ENCODE measurements around the gene SAP30BP.

Gene SAP30BP

DNA sequence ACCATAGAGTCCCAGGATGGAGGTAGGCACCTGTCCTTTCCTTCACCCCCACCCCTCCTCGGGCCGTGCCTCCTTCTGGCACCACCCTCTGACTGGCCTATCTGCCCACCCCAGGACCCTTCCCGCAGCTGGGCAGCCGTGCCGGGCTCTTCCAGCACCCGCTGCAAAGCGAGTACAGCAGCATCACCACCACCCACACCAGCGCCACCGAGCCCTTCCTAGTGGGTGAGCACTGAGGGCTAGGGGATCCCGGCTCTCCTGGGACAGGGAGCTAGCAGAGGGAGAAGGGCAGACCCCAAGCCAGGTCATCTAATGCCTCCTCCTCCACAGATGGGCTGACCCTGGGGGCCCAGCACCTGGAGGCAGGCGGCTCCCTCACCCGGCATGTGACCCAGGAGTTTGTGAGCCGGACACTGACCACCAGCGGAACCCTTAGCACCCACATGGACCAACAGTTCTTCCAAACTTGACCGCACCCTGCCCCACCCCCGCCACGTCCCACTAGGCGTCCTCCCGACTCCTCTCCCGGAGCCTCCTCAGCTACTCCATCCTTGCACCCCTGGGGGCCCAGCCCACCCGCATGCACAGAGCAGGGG is 90.0 kb downstream of the SAP30BP start:
- H3K9me3 ChIP-seq (ENCODE audit: control extremely low read depth in 1 of 5, control insufficient read depth in 4 of 5, insufficient read depth in 2 of 5, low read depth in 1 of 5, low read length in 4 of 5): no peaks in the 10 kb centered on the region
- 87% methylated on average over 12 of the region's 21 CpGs for WGBS (ENCODE audit: insufficient coverage)
- ChIA-PET CTCF (interaction anchor here (0.7 to 1.1 kb wide), 3 partner anchors 9 to 124 kb away, joined by 3 to 4 read pairs (median 3); partner anchors contain the start of gene SMIM5), POLR2A (no interaction called here)
- no peaks in the 10 kb centered on the region for H3K27me3 ChIP-seq (replicated peaks in 2 of 5; ENCODE audit: control insufficient read depth in 4 of 5, insufficient read depth in 5 of 5, low read length in 4 of 5)
- H3K36me3 ChIP-seq (ENCODE audit: control insufficient read depth in 4 of 4, insufficient read depth in 4 of 4, low read length in 3 of 4): peaks cover 0 to 11% (median 8%) of the 10 kb centered on the region in 4 experiments
- no peak for DNase-seq
- no peak overlapping the region for H3K27ac ChIP-seq (ENCODE audit: insufficient read depth in 1 of 2, low read depth in 1 of 2, low read length in 2 of 2, poor library complexity in 1 of 2, severe bottlenecking in 2 of 2)
- H3K4me3 ChIP-seq (ENCODE audit: control insufficient read depth in 1 of 7, extremely low read depth in 1 of 7, insufficient read depth in 4 of 7, low read depth in 2 of 7, low read length in 6 of 7): no peak overlapping the region
- peaks cover 0 to 23% (median 16%) of the 10 kb centered on the region in 4 experiments for H3K4me1 ChIP-seq (ENCODE audit: control extremely low read depth in 1 of 4, control insufficient read depth in 4 of 4, insufficient read depth in 4 of 4, low read length in 3 of 4)

Measured in common myeloid progenitor, CD34-positive (primary cell).